ENCODE results near the gene SLC39A5.

The SLC39A5 gene

DNA sequence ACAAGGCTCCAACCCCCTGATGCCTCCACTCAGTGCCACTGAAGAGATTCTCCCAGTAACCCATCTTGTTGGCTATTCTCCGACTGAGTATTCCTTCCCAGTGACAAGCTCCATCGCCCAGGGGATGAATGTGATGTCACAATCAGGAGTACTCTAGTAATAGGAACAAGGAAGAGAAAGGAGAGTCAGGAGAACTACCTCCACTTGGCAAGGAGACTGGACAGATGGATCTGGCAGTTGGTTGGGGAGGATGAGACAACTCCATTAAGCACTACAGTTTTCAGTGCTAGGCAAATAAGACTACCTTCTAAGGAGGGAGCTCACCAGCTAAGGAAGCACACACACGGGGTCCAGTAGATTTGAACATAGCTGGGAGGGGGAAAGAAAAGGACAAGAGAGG, 13.4 kb upstream of the SLC39A5 start:
- no peak for DNase-seq

- no peak for DNase-seq
These were observed 10.0 kb upstream of the SLC39A5 start for GRCh38 chr12:56219840-56220239.

DNA sequence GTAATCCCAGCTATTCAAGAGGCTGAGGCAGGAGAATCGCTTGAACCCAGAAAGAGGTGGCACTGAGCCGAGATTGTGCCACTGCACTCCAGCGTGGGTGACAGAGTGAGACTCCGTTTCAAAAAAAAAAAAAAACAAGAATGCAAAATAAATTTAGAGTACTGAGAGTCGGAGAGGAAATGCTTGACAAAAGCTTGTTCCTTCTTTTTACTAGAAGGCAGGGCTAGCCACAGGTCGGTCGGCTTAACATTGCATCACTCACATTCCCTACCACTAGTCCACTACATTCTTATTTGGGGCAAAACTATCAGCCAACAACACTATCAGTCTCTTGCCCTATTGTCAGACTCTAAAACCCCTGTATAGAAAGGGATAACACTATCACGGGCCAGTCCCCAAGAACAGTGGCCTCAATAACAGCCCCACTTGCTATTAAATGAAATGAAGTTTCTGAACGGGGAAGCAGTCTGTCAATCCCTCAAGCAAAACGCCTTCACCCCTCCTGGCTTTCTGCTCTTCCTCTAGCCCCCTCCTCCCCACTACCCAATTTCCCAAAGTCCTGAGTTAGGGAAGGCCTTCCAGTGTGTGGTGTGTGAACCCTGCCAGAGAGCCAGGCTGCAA, 9.1 kb upstream of the SLC39A5 start:
- DNase-seq, result no peak

DNA sequence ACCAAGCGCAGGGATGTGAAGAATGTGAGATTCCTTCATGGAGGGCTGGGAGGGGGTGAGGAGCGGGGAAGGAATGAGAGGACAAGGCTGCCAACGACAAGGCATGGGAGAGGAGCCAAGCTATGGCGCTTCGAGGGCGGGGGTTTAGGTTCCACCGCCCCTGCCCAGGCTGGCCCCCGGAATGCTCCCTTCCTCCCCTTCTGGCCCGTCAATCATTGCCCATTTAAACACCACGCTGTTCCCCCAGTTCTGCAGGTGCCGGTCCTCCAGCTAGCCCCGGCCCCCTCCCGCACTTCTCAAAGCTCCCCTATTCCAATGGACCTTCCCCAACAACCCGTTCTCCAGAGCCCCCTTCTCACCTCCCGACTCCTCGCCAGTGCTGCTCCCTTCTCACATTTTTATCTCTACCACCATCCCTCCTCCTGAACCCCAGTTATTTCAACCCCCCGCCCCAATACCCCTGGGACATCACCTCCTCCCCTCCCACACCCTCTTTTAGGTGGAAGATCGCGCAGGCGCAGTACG, 8.6 kb upstream of the SLC39A5 start:
- DNase-seq, result no peak

- peak; percentile 95 for DNase-seq
These were observed 7.9 kb upstream of the SLC39A5 start, which contains the start of gene RNF41 for GRCh38 chr12:56221757-56222530. RNF41 (minus strand) TSS chr12:56221922; CDS start chr12:56214047, 7,875 bp downstream.

DNA sequence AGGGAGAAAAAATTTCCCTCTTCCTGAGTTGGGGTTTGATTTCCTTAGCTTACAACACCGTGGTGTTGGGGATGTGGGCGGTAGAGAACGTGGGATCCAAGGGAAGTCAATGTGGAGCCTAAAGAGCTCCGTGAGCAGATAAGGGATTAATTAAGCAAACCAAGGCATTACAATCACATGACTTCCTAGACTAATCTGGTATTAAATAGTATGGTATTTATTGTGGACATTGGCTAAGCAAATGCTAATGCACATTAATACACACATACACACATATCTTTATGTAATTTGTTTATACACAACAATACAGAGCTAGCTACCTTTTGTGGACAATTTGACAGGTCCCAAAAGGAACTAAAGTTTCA, 7.3 kb upstream of the SLC39A5 start:
- DNase-seq, result no peak

DNA sequence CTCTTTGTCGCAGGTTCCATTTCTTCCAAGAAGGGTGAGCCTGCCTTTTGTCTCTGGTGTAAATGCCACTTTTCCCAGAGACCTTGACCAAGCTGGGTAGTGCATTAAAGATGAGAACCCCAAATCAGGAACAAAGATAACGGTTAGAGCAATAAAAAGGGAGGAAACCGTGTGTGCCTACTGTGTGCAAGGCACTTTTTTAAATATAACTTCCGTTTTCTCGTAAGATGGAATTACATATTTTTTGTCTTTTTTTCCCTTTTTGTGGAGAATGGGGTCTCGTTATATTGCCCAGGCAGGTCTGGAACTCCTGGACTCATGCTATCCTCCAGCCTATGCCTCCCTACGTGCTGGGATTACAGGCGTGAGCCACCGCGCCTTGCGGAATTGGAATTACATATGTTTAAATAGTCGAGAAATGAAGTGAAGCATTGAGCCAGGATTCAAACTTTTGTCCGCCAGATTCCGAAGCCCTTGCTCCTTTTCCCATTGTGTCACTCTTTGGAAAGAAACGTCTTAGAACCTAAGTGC, 6.2 kb upstream of the SLC39A5 start:
- no peak for DNase-seq

- DNase-seq, result peak; percentile 97
These were observed 5.6 kb upstream of the SLC39A5 start, which contains the start of gene NABP2 for GRCh38 chr12:56224102-56224701. NABP2 (plus strand) TSS chr12:56224342; CDS start chr12:56224857, 515 bp downstream.

DNA sequence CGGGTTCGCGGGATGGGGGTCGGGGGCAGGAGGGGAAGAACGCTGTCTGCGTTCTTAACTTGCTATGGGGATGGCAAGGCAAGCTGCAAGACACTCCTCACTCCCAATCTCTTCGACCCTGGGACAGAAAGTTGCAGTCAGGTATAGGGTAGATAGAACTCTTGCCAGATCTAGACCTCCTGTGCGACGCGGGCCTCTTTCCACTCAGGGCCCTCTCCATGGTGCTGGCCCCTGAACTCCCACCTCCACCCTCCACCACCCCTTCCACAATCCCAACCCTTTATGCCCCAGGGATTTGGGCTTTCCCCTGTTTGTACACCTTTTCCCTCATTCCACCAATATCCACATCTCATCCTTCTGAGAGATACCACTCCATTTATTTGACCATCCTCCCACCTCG, 4.9 kb upstream of the SLC39A5 start:
- DNase-seq, result no peak

DNA sequence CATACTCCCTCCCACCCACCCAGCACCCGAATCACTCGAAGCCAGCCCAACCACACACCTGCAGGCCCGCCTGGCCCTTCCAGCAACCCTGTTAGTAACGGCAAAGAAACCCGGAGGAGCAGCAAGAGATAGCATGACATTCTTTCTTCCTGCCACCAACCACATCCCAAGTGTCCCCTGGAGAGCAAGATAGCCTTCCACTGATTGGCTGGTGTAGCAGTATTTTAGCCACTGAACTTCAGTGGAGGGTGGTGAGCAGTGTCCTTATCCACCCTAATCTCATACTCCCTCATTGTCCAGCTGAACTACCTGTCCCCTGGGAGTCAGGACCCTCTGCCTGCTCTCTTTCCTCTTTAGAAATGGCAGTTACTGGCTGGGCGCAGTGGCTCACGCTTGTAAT, 769 bp upstream of the SLC39A5 start:
- DNase-seq, result no peak

DNA sequence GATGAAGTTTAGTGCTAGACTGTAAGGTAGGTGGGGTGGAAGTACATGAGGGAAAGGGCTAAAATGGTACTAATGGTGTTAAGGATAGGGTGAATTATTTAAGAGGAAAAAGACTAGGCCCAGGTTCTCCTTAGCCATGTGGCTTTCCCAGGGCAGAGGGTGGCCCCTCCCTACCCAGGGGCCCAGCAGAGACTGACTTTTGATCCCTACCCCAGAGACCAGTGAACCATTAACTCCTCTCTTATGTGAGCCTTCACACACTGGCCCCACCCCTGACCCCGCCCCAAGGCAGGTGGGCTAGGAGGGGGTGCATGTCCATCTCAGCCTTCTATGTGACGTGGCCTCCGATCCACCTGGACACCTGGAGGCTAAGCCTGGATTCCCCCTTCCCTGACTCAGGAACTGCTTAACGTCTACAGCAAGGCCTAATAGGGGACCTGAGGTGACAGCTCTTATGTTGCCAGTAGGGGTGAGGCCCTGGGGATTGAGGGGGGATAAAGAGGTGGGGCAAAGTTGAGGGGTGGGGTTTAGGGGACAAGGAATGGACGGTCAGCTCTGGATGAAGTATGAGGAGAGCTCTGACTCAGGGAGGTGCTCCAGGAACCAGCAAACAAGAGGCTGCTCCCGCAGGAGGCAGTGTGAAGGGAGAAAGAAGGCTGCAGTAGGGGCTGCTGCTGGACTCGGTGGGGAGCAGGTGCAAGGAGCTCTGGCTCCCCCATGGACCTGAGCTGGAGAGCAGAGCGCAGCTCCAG, 757 bp downstream of the SLC39A5 start:
- no peak for DNase-seq

- no peak for DNase-seq
These were observed 1.3 kb downstream of the SLC39A5 start for GRCh38 chr12:56231184-56231582.

- DNase-seq, result no peak
These were observed 5.0 kb downstream of the SLC39A5 start for GRCh38 chr12:56234746-56235436.

GRCh38 chr12:56236091-56236490, 6.2 kb downstream of the SLC39A5 start:
- no peak for DNase-seq

- DNase-seq, result no peak
These were observed 7.1 kb downstream of the SLC39A5 start for GRCh38 chr12:56236985-56237384.

DNA sequence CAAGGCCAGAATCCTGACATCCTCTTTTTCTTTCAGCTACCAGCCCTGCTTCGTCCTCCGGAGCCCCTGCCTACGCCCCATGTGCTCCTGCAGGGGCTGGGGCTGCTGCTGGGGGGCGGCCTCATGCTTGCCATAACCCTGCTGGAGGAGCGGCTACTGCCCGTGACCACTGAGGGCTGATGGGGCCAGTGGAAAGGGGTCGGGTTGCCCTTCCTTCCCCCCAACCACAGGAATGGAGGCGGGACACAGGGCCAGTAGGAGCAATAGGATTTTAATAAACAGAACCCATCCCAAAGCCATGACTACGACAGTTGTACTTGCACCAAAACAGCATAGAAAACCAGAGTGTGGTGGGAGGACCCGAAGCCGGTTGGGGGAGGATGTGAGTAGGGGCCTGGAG, 7.7 kb downstream of the SLC39A5 start:
- no peak for DNase-seq

DNA sequence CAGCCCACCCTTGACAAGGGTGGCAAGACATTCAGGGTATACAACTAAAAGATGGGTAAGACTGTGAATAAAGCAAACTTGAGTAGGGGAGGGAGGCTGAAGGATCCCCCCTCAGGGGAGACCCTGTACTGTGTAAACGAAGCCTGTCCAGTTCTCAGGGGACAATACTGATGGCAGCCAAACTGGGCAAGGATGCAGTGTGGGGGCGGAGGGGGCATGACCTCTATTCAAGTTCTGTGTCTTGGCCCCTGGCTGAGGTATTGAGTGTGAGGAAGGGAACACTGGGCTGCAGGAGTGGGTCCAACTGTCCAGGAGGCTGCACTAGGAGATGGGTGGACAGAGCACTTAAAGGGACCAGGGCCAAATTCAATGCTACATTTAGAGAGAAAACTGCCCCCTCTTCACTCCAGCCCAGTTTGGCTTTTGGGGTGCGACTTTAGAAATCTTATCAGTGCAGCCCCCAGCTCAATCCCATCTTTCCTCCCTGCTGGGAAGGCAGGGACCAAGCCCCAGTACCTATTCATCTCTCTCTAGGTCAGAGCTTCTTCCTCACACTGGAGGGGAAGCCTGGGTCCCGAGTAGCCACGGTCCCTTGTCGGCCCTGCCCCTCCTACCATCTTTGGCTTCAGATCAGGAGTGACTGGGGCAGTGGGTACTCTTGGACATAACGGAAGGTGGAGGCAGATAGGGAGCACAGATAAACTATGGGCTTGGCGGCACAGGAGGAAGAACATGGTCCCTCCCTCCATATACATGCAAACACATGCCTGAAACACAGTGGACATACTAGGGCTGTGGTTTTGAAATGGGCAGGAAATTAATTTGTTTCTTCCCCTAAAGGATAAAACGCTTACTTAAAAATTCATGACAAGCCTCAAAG, 11.8 kb downstream of the SLC39A5 start:
- DNase-seq, result no peak

GRCh38 chr12:56242986-56243385, 13.1 kb downstream of the SLC39A5 start:
- DNase-seq, result no peak

GRCh38 chr12:56243731-56244181, 13.9 kb downstream of the SLC39A5 start:
- DNase-seq, result no peak

- no peak for DNase-seq
These were observed 14.6 kb downstream of the SLC39A5 start for GRCh38 chr12:56244494-56244893.

GRCh38 chr12:56247923-56248322, 18.1 kb downstream of the SLC39A5 start:
- DNase-seq, result no peak

Measured in activated CD8-positive, alpha-beta memory T cell treated with anti-CD3 and anti-CD28 coated beads, Interleukin-2, amount 50 U/mL, for 48 hours (primary cell).